Keratinocyte (primary cell): ENCODE results near the gene PLD4. TPM values are rescaled to one million over a fixed set of nuclear protein-coding genes. Genes with fewer than 3 reads are reported as not detected.

Experiments
- DNase-seq: peaks from one replicate; pipeline ENCODE4 v3.0.0-alpha.2; 2011; ENCODE audit warnings: low read depth, missing footprints, low spot score
- FAIRE-seq: peaks from 2 replicates; lab custom pipeline; 2011; peaks lifted over from hg19 to GRCh38; lab: Jason Lieb, UNC
- H2AFZ ChIP-seq: 2 replicates; pipeline ENCODE4 v1.6.0; 2012; ENCODE audit warnings: low read length, control low read depth, inconsistent platforms; ENCODE audit not compliant: control insufficient read depth
- H3K27ac ChIP-seq: 2 replicates; pipeline ENCODE4 v1.5.1; 2011; ENCODE audit warnings: low read length; ENCODE audit not compliant: control insufficient read depth, insufficient read depth
- H3K27me3 ChIP-seq: 3 replicates; pipeline ENCODE4 v1.6.0; 2011; ENCODE audit warnings: low read length; ENCODE audit not compliant: control insufficient read depth, insufficient read depth; ENCODE audit errors: extremely low read depth
- H3K36me3 ChIP-seq, 2 experiments: 2 replicates in 1 of 2; 3 replicates in 1 of 2; pipeline ENCODE4 v1.5.1; 2011; ENCODE audit warnings: low read length in 2 of 2, mild to moderate bottlenecking in 1 of 2; ENCODE audit not compliant: control insufficient read depth in 2 of 2, insufficient read depth in 2 of 2; ENCODE audit errors: extremely low read depth in 1 of 2
- H3K4me1 ChIP-seq: 3 replicates; pipeline ENCODE4 v1.5.1; 2011; ENCODE audit warnings: low read length; ENCODE audit not compliant: control insufficient read depth, insufficient read depth; ENCODE audit errors: extremely low read depth
- H3K4me2 ChIP-seq: 3 replicates; pipeline ENCODE4 v1.6.0; 2011; ENCODE audit warnings: low read depth, low read length; ENCODE audit not compliant: control insufficient read depth, insufficient read depth; ENCODE audit errors: extremely low read depth
- H3K4me3 ChIP-seq, 3 experiments: fragments of 200-600 bp in 1 of 3; sonication (generic) in 1 of 3; 2 replicates in 2 of 3; 3 replicates in 1 of 3; pipeline ENCODE4 v1.5.1; 2011 to 2016; ENCODE audit warnings: low read length in 3 of 3, mild to moderate bottlenecking in 3 of 3, control low read depth in 2 of 3, inconsistent platforms in 1 of 3, low read depth in 1 of 3, mixed read lengths in 1 of 3, mixed run types in 1 of 3, moderate library complexity in 1 of 3; ENCODE audit not compliant: control insufficient read depth in 2 of 3, insufficient read depth in 2 of 3; ENCODE audit errors: extremely low read depth in 1 of 3
- H3K79me2 ChIP-seq: 2 replicates; pipeline ENCODE4 v1.6.0; 2012; ENCODE audit warnings: low read length; ENCODE audit not compliant: control insufficient read depth, insufficient read depth
- H3K9ac ChIP-seq: 3 replicates; pipeline ENCODE4 v1.6.0; 2011; ENCODE audit warnings: low read length; ENCODE audit not compliant: control insufficient read depth, insufficient read depth; ENCODE audit errors: extremely low read depth
- H3K9me1 ChIP-seq: 3 replicates; pipeline ENCODE4 v1.6.0; 2011; ENCODE audit warnings: low read length; ENCODE audit not compliant: control insufficient read depth, insufficient read depth; ENCODE audit errors: extremely low read depth
- H3K9me3 ChIP-seq: 2 replicates; pipeline ENCODE4 v1.5.1; 2012; ENCODE audit warnings: low read depth, low read length; ENCODE audit not compliant: control insufficient read depth
- H4K20me1 ChIP-seq: 3 replicates; pipeline ENCODE4 v1.6.0; 2011; ENCODE audit warnings: low read length; ENCODE audit not compliant: control insufficient read depth, insufficient read depth; ENCODE audit errors: extremely low read depth
- CTCF ChIP-seq, 3 experiments: IDR thresholded peaks in 1 of 3; conservative IDR thresholded peaks in 1 of 3; optimal IDR thresholded peaks in 1 of 3; 2 replicates in 2 of 3; 3 replicates in 1 of 3; pipeline versions ENCODE3 to v1.5.1; 2011; ENCODE audit warnings: low read length in 3 of 3, mild to moderate bottlenecking in 3 of 3, moderate library complexity in 2 of 3, control low read depth in 1 of 3, inconsistent platforms in 1 of 3; ENCODE audit not compliant: insufficient read depth in 2 of 3; ENCODE audit errors: extremely low read depth in 1 of 3
- EZH2 ChIP-seq: IDR thresholded peaks from one replicate; pipeline ENCODE4 v1.6.1; 2012; ENCODE audit warnings: inconsistent platforms, mild to moderate bottlenecking, low read length, moderate library complexity
- dilution Hi-C: fragments of 300-500 bp; cut with MboI; formaldehyde crosslinking; loops from one replicate; pipeline ENCODE4 v1.7.0; 2020; ENCODE audit warnings: low sequenced_read_pairs; ENCODE audit not compliant: extremely low pct_ligation_motif_present
- polyA plus RNA-seq, 5 experiments: library from polyadenylated mRNA; depleted of rRNA in 3 of 5; stranded (reverse) in 3 of 5; stranded (forward) in 1 of 5; unstranded in 1 of 5; fragments of >200 nt; gene quantifications; 1 replicate in 1 of 5; 2 replicates in 3 of 5; 3 replicates in 1 of 5; pipeline versions ENCODE4 v1.2.1 to v1.2.3, GENCODE V29; 2011 to 2012; ENCODE audit warnings: missing spikeins in 2 of 5, low read depth in 1 of 5, low replicate concordance in 1 of 5

PLD4 gene
- polyA plus RNA-seq, 1 donor (not counting 4 experiments of a cell fraction or from before 2014, with no cell fraction given), result not detected

GRCh38 chr14:104974665-104975390 is 50.1 kb downstream of the PLD4 start:
- dilution Hi-C loops, result no loop called here
- H3K27me3 ChIP-seq, result no peaks in the 10 kb centered on the region
- DNase-seq, result no peak
- peak overlapping the region; percentile 98 for H3K27ac ChIP-seq
- H3K36me3 ChIP-seq, result no peaks in the 10 kb centered on the region
- peaks cover 57% of the 10 kb centered on the region for H3K4me1 ChIP-seq
- TF ChIP-seq CTCF (optimal IDR thresholded peaks at IDR 0.05 in 1 of 3, IDR thresholded peaks at IDR 0.05 in 1 of 3, conservative IDR thresholded peaks at IDR 0.05 in 1 of 3; ENCODE audit: extremely low read depth in 1 of 3, insufficient read depth in 2 of 3, low read length in 3 of 3) (no peak), EZH2 (no peak)
- H3K9ac ChIP-seq, result peak overlapping the region; percentile 100
- H4K20me1 ChIP-seq, result peaks cover 3% of the 10 kb centered on the region
- H3K79me2 ChIP-seq, result peaks cover 26% of the 10 kb centered on the region
- no peaks in the 10 kb centered on the region for H3K9me3 ChIP-seq
- FAIRE-seq, result no peak
- H3K4me2 ChIP-seq, result no peak overlapping the region
- no peak overlapping the region for H2AFZ ChIP-seq
- peak overlapping the region in 1 of 3 experiments; percentile 7 for H3K4me3 ChIP-seq
- H3K9me1 ChIP-seq, result no peaks in the 10 kb centered on the region

- peaks cover 20% of the 10 kb centered on the region for H3K79me2 ChIP-seq
- no peak for FAIRE-seq
- no peaks in the 10 kb centered on the region for H3K27me3 ChIP-seq
- H3K4me1 ChIP-seq, result peaks cover 58% of the 10 kb centered on the region
- DNase-seq, result no peak
- H2AFZ ChIP-seq, result no peak overlapping the region
- no peaks in the 10 kb centered on the region for H3K9me1 ChIP-seq
- H3K9ac ChIP-seq, result no peak overlapping the region
- no peak overlapping the region for H3K4me2 ChIP-seq
- H4K20me1 ChIP-seq, result peaks cover 3% of the 10 kb centered on the region
- H3K9me3 ChIP-seq, result no peaks in the 10 kb centered on the region
- H3K27ac ChIP-seq, result no peak overlapping the region
- dilution Hi-C loops, result no loop called here
- H3K36me3 ChIP-seq, result no peaks in the 10 kb centered on the region
- H3K4me3 ChIP-seq, result no peak overlapping the region
- TF ChIP-seq CTCF (optimal IDR thresholded peaks at IDR 0.05 in 1 of 3, IDR thresholded peaks at IDR 0.05 in 1 of 3, conservative IDR thresholded peaks at IDR 0.05 in 1 of 3; ENCODE audit: extremely low read depth in 1 of 3, insufficient read depth in 2 of 3, low read length in 3 of 3) (no peak), EZH2 (no peak)
Measured at GRCh38 chr14:104975481-104976197, 51.0 kb downstream of the PLD4 start.
